Left ventricle myocardium inferior (tissue), 1 donor: Measurements from ENCODE around the gene AIFM3. TPM values are rescaled to one million over a fixed set of nuclear protein-coding genes. Genes with fewer than 3 reads are reported as not detected.

Experiments used
- DNase-seq: peaks from one replicate; pipeline ENCODE4 v3.0.0-alpha.2; 2020
- H3K27ac ChIP-seq: fragments of 200-600 bp; replicated peaks from 2 replicates; pipeline ENCODE4 v1.8.0; 2021
- H3K27me3 ChIP-seq: fragments of 200-600 bp; 2 replicates; pipeline ENCODE4 v1.8.0; 2021; ENCODE audit warnings: low read depth
- H3K36me3 ChIP-seq: fragments of 200-600 bp; 2 replicates; pipeline ENCODE4 v1.8.0; 2021
- H3K4me1 ChIP-seq: fragments of 200-600 bp; 2 replicates; pipeline ENCODE4 v1.8.0; 2021
- H3K4me3 ChIP-seq: fragments of 200-600 bp; 2 replicates; pipeline ENCODE4 v1.8.0; 2021; ENCODE audit warnings: mild to moderate bottlenecking, moderate library complexity
- H3K9me3 ChIP-seq: fragments of 200-600 bp; replicated peaks from 2 replicates; pipeline ENCODE4 v1.8.0; 2021
- CTCF ChIP-seq: fragments of 200-600 bp; IDR thresholded peaks from 2 replicates; pipeline ENCODE4 v1.8.0; 2021; ENCODE audit warnings: antibody characterized with exemption, mild to moderate bottlenecking, borderline replicate concordance
- intact Hi-C: fragments of 100-400 bp; cut with micrococcal nuclease; formaldehyde crosslinking; loops from one replicate; pipeline ENCODE4 v1.11.0; 2022
- total RNA-seq: library from RNA; stranded (reverse); fragmentation: NEBNext Ultra II Directional; extraction: Animal tissue kit (Norgen Biotek cat#: 25700); gene quantifications from one replicate; pipeline ENCODE4 v1.2.1, GENCODE V29; 2021
- donor health status: DM: no; HTN: yes; CAD: no; lungs with severe emphysema.

Gene AIFM3
- total RNA-seq, 1 donor from 2014 or later = 0.47 TPM

- TF ChIP-seq CTCF = no peak
- DNase-seq = no peak
- no peak overlapping the region for H3K27ac ChIP-seq
- intact Hi-C loops = no loop called here
- no peaks in the 10 kb centered on the region for H3K36me3 ChIP-seq
- H3K27me3 ChIP-seq = peaks cover 34% of the 10 kb centered on the region
- H3K4me3 ChIP-seq = peak overlapping the region; percentile 62
- no peaks in the 10 kb centered on the region for H3K9me3 ChIP-seq
- H3K4me1 ChIP-seq = peaks cover 11% of the 10 kb centered on the region
Observed at GRCh38 chr22:20964799-20965103, 2.3 kb upstream of the AIFM3 start.

DNA sequence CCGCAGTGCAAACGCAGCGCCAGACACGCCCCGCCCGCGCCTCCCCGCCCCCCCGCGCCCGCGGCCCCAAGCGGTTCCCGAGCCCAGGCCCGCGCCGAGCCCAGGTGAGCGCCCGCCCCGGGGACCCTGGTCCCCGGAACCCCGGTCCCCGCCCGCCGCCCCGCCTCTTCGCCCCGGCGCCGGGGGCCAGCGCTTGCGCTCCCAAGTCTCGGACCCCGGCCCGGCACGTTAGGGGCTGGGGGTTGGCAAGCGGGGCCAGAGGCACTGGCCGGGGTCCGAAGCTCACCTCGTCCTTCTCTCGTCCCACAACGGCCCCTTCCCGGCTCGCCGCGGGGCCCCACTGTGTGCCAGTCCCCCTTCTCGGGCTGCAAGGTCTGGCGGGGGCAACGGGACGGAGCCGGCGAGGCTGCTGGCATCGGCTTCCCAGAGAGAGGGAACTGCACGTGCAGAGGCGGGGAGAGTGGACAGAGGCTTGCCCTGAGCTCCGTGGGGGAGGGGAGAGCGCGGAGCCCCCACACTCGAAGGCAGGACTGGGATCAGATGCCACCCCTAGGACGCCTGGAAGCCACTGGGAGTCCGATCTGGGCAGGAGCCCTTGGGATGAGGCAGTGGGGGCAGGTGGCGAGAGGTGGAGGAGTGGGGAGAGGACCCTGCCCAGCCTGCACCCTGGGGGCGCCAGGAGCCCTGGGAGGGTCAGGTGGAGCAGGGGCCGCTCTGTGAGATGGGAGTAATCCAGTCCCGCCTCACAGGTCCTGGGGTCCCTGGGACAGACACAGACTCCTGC lies 1.8 kb upstream of the AIFM3 start:
- peak overlapping the region; percentile 62 for H3K4me3 ChIP-seq
- H3K36me3 ChIP-seq = no peaks in the 10 kb centered on the region
- TF ChIP-seq CTCF = no peak
- peaks cover 34% of the 10 kb centered on the region for H3K27me3 ChIP-seq
- peaks cover 11% of the 10 kb centered on the region for H3K4me1 ChIP-seq
- DNase-seq = no peak
- intact Hi-C loops = no loop called here
- no peak overlapping the region for H3K27ac ChIP-seq
- no peaks in the 10 kb centered on the region for H3K9me3 ChIP-seq

GRCh38 chr22:20965888-20966855 lies 883 bp upstream of the AIFM3 start:
- Histone ChIP-seq H3K9me3 (no peaks in the 10 kb centered on the region), H3K4me1 (peaks cover 11% of the 10 kb centered on the region), H3K27ac (no peak overlapping the region), H3K4me3 (no peak overlapping the region), H3K36me3 (no peaks in the 10 kb centered on the region), H3K27me3 (peaks cover 34% of the 10 kb centered on the region)
- TF ChIP-seq CTCF = no peak
- intact Hi-C loops = no loop called here
- peak; percentile 8 for DNase-seq

GRCh38 chr22:20967697-20968211 lies 699 bp downstream of the AIFM3 start:
- Histone ChIP-seq H3K36me3 (no peaks in the 10 kb centered on the region), H3K9me3 (no peaks in the 10 kb centered on the region), H3K4me1 (peaks cover 11% of the 10 kb centered on the region), H3K4me3 (no peak overlapping the region), H3K27ac (no peak overlapping the region), H3K27me3 (peaks cover 27% of the 10 kb centered on the region)
- intact Hi-C loops = no loop called here
- no peak for TF ChIP-seq CTCF
- no peak for DNase-seq

GRCh38 chr22:20968281-20968977 lies 1.4 kb downstream of the AIFM3 start:
- no peaks in the 10 kb centered on the region for H3K9me3 ChIP-seq
- DNase-seq = no peak
- peaks cover 20% of the 10 kb centered on the region for H3K27me3 ChIP-seq
- H3K36me3 ChIP-seq = no peaks in the 10 kb centered on the region
- intact Hi-C loops = no loop called here
- H3K4me3 ChIP-seq = no peak overlapping the region
- no peak for TF ChIP-seq CTCF
- H3K27ac ChIP-seq = no peak overlapping the region
- H3K4me1 ChIP-seq = peaks cover 11% of the 10 kb centered on the region
